DND-41 (cell line): ENCODE results near the gene MYL1.

Experiments
- CTCF ChIP-seq: IDR thresholded peaks from 2 replicates; pipeline ENCODE4 v1.5.1; 2012; ENCODE audit warnings: borderline replicate concordance, low read length, moderate library complexity, mild to moderate bottlenecking; ENCODE audit not compliant: poor library complexity, severe bottlenecking; ENCODE audit errors: extremely low read depth
- EZH2 ChIP-seq: IDR thresholded peaks from 3 replicates; pipeline ENCODE4 v1.6.1; 2012; ENCODE audit warnings: borderline replicate concordance, low read depth, mild to moderate bottlenecking, moderate library complexity, low read length, inconsistent platforms; ENCODE audit not compliant: severe bottlenecking

- no peak for TF ChIP-seq CTCF
- TF ChIP-seq EZH2, result no peak
These were observed 47.3 kb downstream of the MYL1 start for GRCh38 chr2:210267698-210268097.
